ENCODE data around the gene TPM1.

GRCh38 chr15:63090887-63091286, 48.3 kb downstream of the TPM1 start:
- TF ChIP-seq EZH2phosphoT487 (IDR thresholded peaks at IDR 0.05; ENCODE audit: low read depth, severe bottlenecking, unreplicated experiment): no peak
- TF ChIP-seq CTCF (IDR thresholded peaks at IDR 0.05; ENCODE audit: poor library complexity): no peak
- TF ChIP-seq EZH2 (IDR thresholded peaks at IDR 0.05; ENCODE audit: borderline replicate concordance): no peak
